Measurements from ENCODE around the gene RXFP1. TPM values are rescaled to one million over a fixed set of nuclear protein-coding genes. Genes with fewer than 3 reads are reported as not detected.

RXFP1 gene
- total and polyA plus RNA-seq, 8 donors: 0.06 to 0.47 (median 0.23) TPM

- Histone ChIP-seq H3K9me3 (no peaks in the 10 kb centered on the region), H3K27me3 (no peaks in the 10 kb centered on the region), H3K27ac (no peak overlapping the region), H3K4me3 (no peak overlapping the region), H3K4me1 (peaks cover 0 to 5% (median 0%) of the 10 kb centered on the region in 3 donors), H3K36me3 (no peaks in the 10 kb centered on the region)
- FAIRE-seq: no peak
- whole genome bisulfite sequencing, 2 donors: 68 to 71% methylated on average over 4 of the region's 4 CpGs
- ATAC-seq: no peak
- intact Hi-C loops (cut with DNase I): no loop called here
- no peak for DNase-seq
- no peak for TF ChIP-seq CTCF (IDR thresholded peaks at IDR 0.05)
These were observed 17.2 kb downstream of the RXFP1 start for GRCh38 chr4:158538911-158539310.

- ATAC-seq: no peak
- H3K4me3 ChIP-seq: no peak overlapping the region
- H3K27ac ChIP-seq: no peak overlapping the region
- DNase-seq: no peak
- FAIRE-seq: no peak
- 71 to 73% methylated on average over 9 of the region's 9 CpGs for WGBS, 2 donors
- H3K36me3 ChIP-seq: no peaks in the 10 kb centered on the region
- no peak for TF ChIP-seq CTCF (IDR thresholded peaks at IDR 0.05)
- H3K4me1 ChIP-seq: peaks cover 0 to 5% (median 0%) of the 10 kb centered on the region in 3 donors
- no peaks in the 10 kb centered on the region for H3K9me3 ChIP-seq
- no peaks in the 10 kb centered on the region for H3K27me3 ChIP-seq
- intact Hi-C loops (cut with DNase I): no loop called here
These were observed 18.6 kb downstream of the RXFP1 start for GRCh38 chr4:158540125-158540907.

DNA sequence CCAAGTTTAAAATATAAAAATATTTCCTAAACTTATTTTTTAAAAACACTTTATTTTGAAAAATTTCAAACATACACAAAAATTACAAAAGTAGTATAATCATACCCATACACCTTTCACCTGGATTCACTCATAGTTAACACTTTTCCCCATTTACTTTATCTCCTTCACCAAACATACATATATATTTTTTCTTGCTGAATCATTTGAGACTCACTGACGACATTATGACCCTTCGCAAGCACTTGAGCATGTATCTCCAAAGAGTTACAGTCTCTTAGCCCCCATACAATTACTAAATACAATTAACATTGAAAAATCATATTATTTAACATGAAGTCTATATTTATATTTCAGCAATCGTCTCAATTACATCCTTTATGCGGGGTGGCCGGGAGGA is 19.8 kb downstream of the RXFP1 start:
- WGBS, 2 donors: 73 to 80% methylated on average over 5 of the region's 5 CpGs
- intact Hi-C loops (cut with DNase I): no loop called here
- Histone ChIP-seq H3K27me3 (no peaks in the 10 kb centered on the region), H3K4me3 (no peak overlapping the region), H3K4me1 (peaks cover 0 to 2% (median 0%) of the 10 kb centered on the region in 3 donors), H3K27ac (no peak overlapping the region), H3K9me3 (no peaks in the 10 kb centered on the region), H3K36me3 (no peaks in the 10 kb centered on the region)
- TF ChIP-seq CTCF (IDR thresholded peaks at IDR 0.05): no peak
- ATAC-seq: no peak
- no peak for DNase-seq
- FAIRE-seq: no peak

- Histone ChIP-seq H3K27ac (no peak overlapping the region), H3K4me1 (no peaks in the 10 kb centered on the region), H3K36me3 (no peaks in the 10 kb centered on the region), H3K9me3 (no peaks in the 10 kb centered on the region), H3K4me3 (no peak overlapping the region), H3K27me3 (no peaks in the 10 kb centered on the region)
- DNase-seq (no peak), ATAC-seq (no peak), FAIRE-seq (no peak)
- WGBS, 2 donors: 79 to 92% methylated on average over 1 of the region's 1 CpG
- TF ChIP-seq CTCF (IDR thresholded peaks at IDR 0.05): no peak
- intact Hi-C loops (cut with DNase I): no loop called here
These were observed 21.5 kb downstream of the RXFP1 start for GRCh38 chr4:158543191-158543590.

- Histone ChIP-seq H3K4me3 (no peak overlapping the region), H3K36me3 (no peaks in the 10 kb centered on the region), H3K9me3 (no peaks in the 10 kb centered on the region), H3K27me3 (no peaks in the 10 kb centered on the region), H3K27ac (no peak overlapping the region), H3K4me1 (no peaks in the 10 kb centered on the region)
- DNase-seq: no peak
- WGBS, 2 donors: 83 to 96% methylated on average over 1 of the region's 1 CpG
- intact Hi-C loops (cut with DNase I): no loop called here
- FAIRE-seq: no peak
- TF ChIP-seq CTCF (IDR thresholded peaks at IDR 0.05): no peak
- no peak for ATAC-seq
These were observed 22.5 kb downstream of the RXFP1 start for GRCh38 chr4:158544141-158544540.

Data from pancreas (tissue), 10 donors.